ENCODE measurements around the gene CACNA1E.

Gene CACNA1E

DNA sequence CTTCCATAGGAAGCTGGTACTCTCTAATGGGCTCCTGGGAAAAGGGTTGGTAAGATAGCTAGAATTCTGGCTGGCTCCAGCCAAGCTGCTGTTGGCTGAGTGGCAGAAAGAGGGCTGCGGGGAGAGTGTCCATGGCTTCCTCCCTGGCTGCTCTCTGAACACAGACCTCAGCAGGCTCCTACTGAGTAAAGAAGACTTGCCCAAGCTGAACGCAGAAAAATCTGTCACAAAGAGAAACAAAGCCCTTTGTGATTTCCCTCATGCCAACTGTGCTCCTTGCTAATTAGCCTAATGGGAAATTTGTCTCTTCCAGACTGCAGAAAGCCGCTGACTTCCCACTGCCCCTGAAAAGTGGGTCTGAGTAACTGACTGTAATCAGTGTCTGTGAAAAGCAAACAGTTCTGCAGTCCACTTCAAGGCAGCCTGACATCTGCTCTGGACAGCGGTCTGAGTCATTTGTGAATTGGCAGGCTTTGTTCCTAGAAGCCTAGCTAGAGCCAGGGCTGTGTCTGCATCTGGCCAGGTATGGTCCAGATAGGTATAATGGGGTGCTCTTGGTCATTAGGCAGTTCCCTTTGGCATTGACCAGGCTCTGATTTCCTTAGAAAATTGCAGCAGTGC is 295.4 kb downstream of the CACNA1E start:
- DNase-seq, result no peak

DNA sequence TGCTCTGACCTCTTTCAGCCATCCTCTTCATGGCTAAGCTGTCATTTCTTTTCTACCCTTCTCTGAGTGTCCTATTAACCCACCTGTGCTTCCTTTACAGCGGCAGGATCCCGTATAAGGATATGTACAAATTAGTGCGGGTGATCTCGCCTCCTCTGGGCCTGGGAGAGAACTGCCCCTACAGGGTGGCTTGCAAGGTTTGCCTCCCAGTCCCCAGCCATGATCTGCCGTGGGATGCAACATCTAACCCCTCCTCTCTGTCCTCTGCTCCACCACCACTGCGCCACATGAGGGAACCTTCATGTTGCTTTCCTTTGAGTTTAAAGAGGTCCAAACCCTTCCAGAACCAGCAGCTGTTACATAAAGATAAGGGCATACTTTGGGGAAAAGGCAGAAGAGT is 296.0 kb downstream of the CACNA1E start:
- DNase-seq, result no peak

- no peak for DNase-seq
Measured at GRCh38 chr1:181783208-181783607, 299.9 kb downstream of the CACNA1E start.

DNA sequence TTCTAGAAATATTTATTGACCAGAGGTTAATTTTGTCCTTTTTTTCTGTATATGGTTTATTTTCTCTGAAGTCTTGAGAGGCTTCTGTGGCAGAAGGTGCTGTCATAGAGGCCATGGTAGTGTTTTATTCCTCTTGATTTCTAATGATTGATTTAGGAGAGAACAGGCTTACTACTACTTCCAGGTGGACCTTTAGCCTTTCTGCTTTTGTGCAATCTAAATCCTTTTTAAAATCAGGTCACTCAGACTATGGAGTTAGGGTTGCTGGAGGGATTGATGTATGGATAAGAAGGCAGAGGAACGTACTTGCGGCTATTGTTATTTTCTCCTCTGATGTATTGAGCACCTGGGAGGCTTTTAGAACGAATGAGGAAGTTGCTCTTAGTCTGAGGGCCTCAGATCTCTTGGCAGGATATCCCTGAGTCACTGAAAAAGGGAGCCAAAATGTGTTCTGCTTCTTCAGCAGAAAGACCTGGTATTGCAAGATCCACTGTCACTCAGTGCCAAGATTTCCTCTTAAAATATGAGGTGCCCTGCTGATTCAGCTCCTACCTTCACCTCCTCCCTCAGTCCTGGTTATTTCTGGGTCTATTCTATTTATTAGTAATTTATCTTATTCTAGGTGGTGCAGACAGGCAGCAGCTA is 300.8 kb downstream of the CACNA1E start:
- no peak for DNase-seq

DNA sequence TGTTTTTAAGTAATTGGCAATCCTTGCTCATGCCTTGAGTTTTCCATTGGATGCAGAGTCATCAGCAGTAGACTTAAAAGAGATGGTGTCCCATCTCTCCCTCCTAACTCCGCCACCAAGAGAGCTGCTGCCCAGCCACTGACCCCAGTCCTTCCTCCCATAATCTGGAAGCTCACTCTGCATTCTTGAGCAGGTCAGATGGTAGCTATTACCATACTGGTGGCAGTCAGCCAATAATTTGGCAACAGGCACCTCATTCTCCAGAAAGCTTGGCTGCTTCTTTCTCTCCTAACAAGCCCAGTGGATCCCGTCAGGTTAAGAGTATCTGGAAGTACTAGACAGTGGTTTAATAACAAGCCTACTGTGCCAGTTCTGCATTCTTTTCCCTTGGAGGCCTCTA is 306.1 kb downstream of the CACNA1E start:
- no peak for DNase-seq

GRCh38 chr1:181791721-181792120 is 308.4 kb downstream of the CACNA1E start:
- no peak for DNase-seq

- no peak for DNase-seq
Measured at GRCh38 chr1:181793831-181794230, 310.5 kb downstream of the CACNA1E start.

DNA sequence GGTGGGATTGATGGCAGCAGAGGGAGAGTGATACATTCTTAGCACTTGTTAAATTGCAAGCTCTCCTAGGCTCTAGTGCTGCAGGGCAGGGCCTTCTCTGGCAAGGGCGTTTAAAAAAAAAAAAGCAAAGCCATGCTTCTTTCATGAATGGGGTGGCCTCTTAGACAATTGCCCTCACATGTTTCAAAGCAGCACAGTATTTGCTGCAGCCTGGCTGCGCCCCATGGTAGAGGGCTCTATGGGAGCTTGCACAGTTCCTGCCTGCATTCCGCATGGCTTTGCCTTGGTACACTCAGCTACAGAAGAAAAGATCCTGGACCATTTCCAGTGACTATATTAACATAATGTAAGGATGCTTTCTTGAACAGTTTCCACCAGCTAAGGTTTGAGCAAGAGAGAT is 311.0 kb downstream of the CACNA1E start:
- no peak for DNase-seq

- DNase-seq, result no peak
Measured at GRCh38 chr1:181798191-181798926, 315.0 kb downstream of the CACNA1E start.

GRCh38 chr1:181801617-181802016 is 318.3 kb downstream of the CACNA1E start:
- DNase-seq, result no peak

DNA sequence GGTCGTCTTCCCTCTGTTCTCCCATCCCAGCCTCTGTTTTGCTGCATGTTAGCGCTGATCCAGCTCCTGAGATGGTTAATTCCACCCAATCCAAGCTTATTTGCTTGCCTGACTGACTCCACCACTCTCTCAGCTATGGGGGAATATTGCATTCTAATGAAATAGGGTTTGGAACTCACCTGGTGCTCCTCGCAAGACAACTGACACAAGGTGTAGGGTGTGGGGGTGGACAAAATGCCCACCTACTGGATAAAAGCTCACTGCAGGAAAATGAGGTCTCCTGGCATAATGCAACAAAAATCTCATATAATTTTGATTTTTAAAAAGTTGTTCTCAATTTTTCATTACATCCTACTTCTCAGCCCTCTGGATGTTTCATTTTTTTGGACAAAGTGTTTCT is 319.1 kb downstream of the CACNA1E start:
- DNase-seq, result no peak

GRCh38 chr1:181803421-181803820 is 320.1 kb downstream of the CACNA1E start:
- no peak for DNase-seq

- no peak for DNase-seq
Measured at GRCh38 chr1:181804989-181805388, 321.7 kb downstream of the CACNA1E start.

GRCh38 chr1:181806746-181807145 is 323.4 kb downstream of the CACNA1E start:
- no peak for DNase-seq

- no peak for DNase-seq
Measured at GRCh38 chr1:181807251-181807650, 323.9 kb downstream of the CACNA1E start.

GRCh38 chr1:181809991-181810545 is 326.8 kb downstream of the CACNA1E start:
- no peak for DNase-seq

- no peak for DNase-seq
Measured at GRCh38 chr1:181812208-181812607, 328.9 kb downstream of the CACNA1E start.

GRCh38 chr1:181813266-181813665 is 329.9 kb downstream of the CACNA1E start:
- no peak for DNase-seq

- no peak for DNase-seq
Measured at GRCh38 chr1:181816608-181817007, 333.3 kb downstream of the CACNA1E start.

- DNase-seq, result no peak
Measured at GRCh38 chr1:181817091-181817490, 333.8 kb downstream of the CACNA1E start.

- no peak for DNase-seq
Measured at GRCh38 chr1:181818459-181818858, 335.1 kb downstream of the CACNA1E start.

DNA sequence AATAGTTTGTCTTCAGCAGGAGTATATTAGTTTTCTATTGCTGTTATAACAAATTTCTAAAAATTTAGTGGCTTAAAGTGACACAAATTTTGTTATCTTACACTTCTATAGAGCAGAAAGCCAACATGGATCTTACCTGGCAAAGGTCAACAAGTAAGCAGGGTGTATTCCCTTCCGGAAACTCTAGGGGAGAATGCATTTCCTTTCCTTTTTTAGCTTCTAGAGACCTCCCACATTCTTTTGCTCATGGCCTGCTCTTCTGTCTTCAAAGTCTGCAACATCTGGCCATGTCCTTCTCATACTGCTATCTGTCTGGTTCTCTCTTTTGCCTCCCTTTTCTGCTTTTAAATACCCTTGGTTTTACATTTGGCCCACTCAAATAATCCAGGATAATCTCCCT is 335.6 kb downstream of the CACNA1E start:
- DNase-seq, result no peak

DNA sequence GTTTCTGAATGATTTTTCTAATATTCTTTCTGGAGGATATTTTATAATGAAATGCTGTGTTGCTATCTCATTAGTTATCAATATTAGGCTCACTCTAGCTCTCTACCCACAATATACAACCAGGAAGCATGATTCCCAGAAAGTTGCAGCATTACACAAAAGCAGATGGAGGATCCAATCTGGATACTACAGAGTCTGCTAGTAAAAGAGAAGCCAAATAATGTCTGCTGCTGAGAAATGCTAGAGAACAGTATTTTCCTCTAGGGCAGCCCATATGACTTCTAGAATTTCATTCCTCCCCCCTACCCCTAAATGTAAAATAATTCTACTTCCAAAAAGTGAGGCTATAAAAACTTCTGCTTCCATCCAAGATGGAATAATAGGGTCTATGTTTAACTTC is 338.4 kb downstream of the CACNA1E start:
- DNase-seq, result no peak

Data from NCI-H1694 (cell line).